Measurements from ENCODE around the gene FADS2.
A peak's percentile ranks its signal among the peaks of the same experiment; 100 is the strongest.

FADS2 gene

GRCh38 chr11:61916737-61917333 is 88.7 kb downstream of the FADS2 start:
- peak overlapping the region; percentile 58 to 91 for H3K27ac ChIP-seq
- H3K4me3 ChIP-seq = peak overlapping the region; percentile 90
- TF ChIP-seq CTCF (IDR thresholded peaks at IDR 0.05) = no peak
- peak; percentile 76 for DNase-seq (ENCODE audit: low spot score)
